ENCODE measurements around the gene ENAM.
"Not testable (repeated sequence)": the region's sequence is repeated elsewhere in the genome, so short reads cannot be mapped to it uniquely, and the experiment has no call there.

Gene ENAM

DNA sequence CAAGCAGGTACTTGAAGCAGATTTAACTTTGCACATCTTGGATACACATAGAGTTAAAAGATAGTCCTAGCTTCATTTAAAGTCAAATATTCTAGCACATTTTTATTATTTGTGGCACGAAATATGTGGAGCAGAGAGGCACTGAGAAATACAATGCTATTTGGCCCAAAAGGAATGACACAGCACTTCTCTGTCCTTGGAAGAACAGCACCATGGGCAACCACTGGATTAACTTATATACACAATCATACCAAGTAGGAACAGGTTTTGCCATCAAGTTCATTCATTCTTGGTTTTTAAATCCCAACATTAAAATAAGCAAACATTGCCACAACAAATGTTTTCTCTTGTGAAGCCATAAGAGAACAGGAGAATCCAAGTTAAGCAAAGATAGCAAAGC lies 924 bp upstream of the ENAM start:
- H3K9me3 ChIP-seq (ENCODE audit: control insufficient read depth, insufficient read depth, low read length) = no peaks in the 10 kb centered on the region
- no peak overlapping the region for H3K27ac ChIP-seq (ENCODE audit: low read length)
- H3K4me3 ChIP-seq (ENCODE audit: low read length) = no peak overlapping the region
- no peaks in the 10 kb centered on the region for H3K4me1 ChIP-seq (ENCODE audit: control insufficient read depth, insufficient read depth, low read length)
- H3K27me3 ChIP-seq (ENCODE audit: control insufficient read depth, insufficient read depth, low read length) = no peaks in the 10 kb centered on the region
- no peaks in the 10 kb centered on the region for H3K36me3 ChIP-seq (ENCODE audit: control insufficient read depth, insufficient read depth, low read length)
- no peak for DNase-seq (ENCODE audit: low read depth, low spot score)
- WGBS (ENCODE audit: insufficient coverage, insufficient read length) = no CpG with 5 or more reads among the region's 1 CpG

DNA sequence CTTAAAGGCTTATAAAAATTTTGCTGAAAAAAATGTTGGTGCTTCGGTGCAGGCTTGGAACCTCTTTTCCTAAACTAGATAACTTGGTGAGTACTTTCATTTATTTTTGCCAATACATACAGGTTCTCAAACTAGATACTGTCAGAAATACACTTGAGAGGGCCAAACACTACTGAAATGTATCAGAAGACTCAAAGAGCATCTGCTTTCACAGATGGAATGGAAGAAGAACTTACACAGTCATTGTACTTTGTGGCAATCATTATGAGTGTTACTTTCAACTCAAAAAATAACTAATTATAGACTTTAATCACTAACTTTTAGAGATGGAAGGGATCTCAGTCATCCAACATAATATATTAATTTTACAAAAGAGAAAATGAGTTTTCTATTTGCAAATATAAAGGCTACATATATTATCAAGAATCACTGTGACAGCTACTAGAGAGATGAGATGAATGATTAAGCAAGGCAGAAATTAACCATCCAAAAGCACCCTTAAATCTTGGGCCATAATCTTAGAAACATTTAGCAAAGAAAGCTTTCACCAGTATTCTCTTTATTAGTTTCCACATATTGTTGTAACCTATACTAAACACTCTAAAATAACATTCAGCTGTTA lies 1.0 kb downstream of the ENAM start:
- Histone ChIP-seq H3K9me3 (ENCODE audit: control insufficient read depth, insufficient read depth, low read length) (no peaks in the 10 kb centered on the region), H3K36me3 (ENCODE audit: control insufficient read depth, insufficient read depth, low read length) (no peaks in the 10 kb centered on the region), H3K27me3 (ENCODE audit: control insufficient read depth, insufficient read depth, low read length) (no peaks in the 10 kb centered on the region), H3K4me1 (ENCODE audit: control insufficient read depth, insufficient read depth, low read length) (no peaks in the 10 kb centered on the region), H3K4me3 (ENCODE audit: low read length) (no peak overlapping the region), H3K27ac (ENCODE audit: low read length) (no peak overlapping the region)
- no peak for DNase-seq (ENCODE audit: low read depth, low spot score)
- WGBS (ENCODE audit: insufficient coverage, insufficient read length) = no CpG with 5 or more reads among the region's 1 CpG

DNA sequence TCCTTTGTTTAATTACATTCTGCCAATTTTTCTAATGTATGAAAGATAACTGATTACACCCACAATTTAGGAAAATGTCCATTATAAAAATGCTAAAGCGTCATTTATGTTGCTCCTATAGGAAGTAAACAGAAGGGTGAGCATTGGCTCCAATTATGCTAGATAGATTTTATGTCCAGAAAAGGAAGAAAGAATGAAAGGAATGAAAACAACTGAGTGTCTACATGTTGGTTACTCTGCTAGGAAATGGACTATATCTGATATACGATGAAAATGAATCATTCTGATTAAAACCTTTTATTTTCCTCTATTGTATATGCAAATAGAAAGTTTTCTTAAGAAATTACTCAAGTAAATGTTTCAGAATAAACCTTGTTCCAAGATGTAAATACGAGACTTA lies 1.6 kb downstream of the ENAM start:
- DNase-seq (ENCODE audit: low read depth, low spot score) = no peak
- H3K36me3 ChIP-seq (ENCODE audit: control insufficient read depth, insufficient read depth, low read length) = no peaks in the 10 kb centered on the region

DNA sequence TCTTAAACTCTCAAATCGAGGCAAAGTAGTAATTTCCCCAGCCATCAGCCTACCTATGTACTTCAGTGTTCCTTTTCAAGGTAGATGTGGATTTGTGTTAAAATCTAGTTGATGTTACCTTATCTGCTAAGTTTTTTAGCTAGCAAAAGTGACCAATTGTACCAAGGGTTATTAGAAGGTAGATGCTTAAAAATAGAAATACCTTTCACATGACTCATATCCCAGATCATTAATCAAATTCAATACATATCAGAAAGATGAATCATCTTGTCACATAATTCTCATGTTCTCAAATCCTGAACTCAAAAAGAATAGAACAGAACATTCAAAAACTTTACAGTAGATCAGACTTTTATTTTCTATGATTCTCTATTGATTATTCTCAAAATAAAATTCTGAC lies 3.5 kb downstream of the ENAM start:
- no peaks in the 10 kb centered on the region for H3K36me3 ChIP-seq (ENCODE audit: control insufficient read depth, insufficient read depth, low read length)
- H3K27ac ChIP-seq (ENCODE audit: low read length) = no peak overlapping the region
- no peak for DNase-seq (ENCODE audit: low read depth, low spot score)
- no peak overlapping the region for H3K4me3 ChIP-seq (ENCODE audit: low read length)
- no CpG with 5 or more reads among the region's 1 CpG for WGBS (ENCODE audit: insufficient coverage, insufficient read length)
- no peaks in the 10 kb centered on the region for H3K9me3 ChIP-seq (ENCODE audit: control insufficient read depth, insufficient read depth, low read length)
- H3K4me1 ChIP-seq (ENCODE audit: control insufficient read depth, insufficient read depth, low read length) = no peaks in the 10 kb centered on the region
- no peaks in the 10 kb centered on the region for H3K27me3 ChIP-seq (ENCODE audit: control insufficient read depth, insufficient read depth, low read length)

More for the DNA sequence above, 1.6 kb downstream of the ENAM start:
- Histone ChIP-seq H3K4me3 (ENCODE audit: low read length) (no peak overlapping the region), H3K27ac (ENCODE audit: low read length) (no peak overlapping the region), H3K9me3 (ENCODE audit: control insufficient read depth, insufficient read depth, low read length) (no peaks in the 10 kb centered on the region), H3K4me1 (ENCODE audit: control insufficient read depth, insufficient read depth, low read length) (no peaks in the 10 kb centered on the region), H3K27me3 (ENCODE audit: control insufficient read depth, insufficient read depth, low read length) (no peaks in the 10 kb centered on the region)
- no CpG with 5 or more reads among the region's 3 CpGs for WGBS (ENCODE audit: insufficient coverage, insufficient read length)

DNA sequence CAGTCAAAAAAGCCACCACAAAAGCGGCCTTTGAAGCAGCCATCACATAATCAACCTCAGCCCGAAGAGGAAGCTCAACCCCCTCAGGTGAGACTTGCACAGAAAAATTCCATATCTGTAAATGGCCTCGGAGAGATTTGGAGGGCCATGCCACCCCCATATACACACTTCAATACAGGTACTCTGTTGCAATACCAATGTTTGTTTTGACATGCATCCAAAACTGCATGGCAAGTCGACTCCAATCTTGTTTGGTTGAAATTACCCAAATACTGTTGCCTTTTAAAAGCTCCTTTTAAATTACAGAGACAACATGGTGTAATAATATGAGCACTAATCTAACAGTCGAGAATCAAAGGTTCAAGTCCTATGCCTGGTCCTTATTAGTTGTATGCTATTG lies 5.9 kb downstream of the ENAM start:
- H3K27ac ChIP-seq (ENCODE audit: low read length) = no peak overlapping the region
- no peaks in the 10 kb centered on the region for H3K4me1 ChIP-seq (ENCODE audit: control insufficient read depth, insufficient read depth, low read length)
- H3K9me3 ChIP-seq (ENCODE audit: control insufficient read depth, insufficient read depth, low read length) = no peaks in the 10 kb centered on the region
- H3K36me3 ChIP-seq (ENCODE audit: control insufficient read depth, insufficient read depth, low read length) = no peaks in the 10 kb centered on the region
- no CpG with 5 or more reads among the region's 5 CpGs for WGBS (ENCODE audit: insufficient coverage, insufficient read length)
- H3K4me3 ChIP-seq (ENCODE audit: low read length) = no peak overlapping the region
- DNase-seq (ENCODE audit: low read depth, low spot score) = no peak
- no peaks in the 10 kb centered on the region for H3K27me3 ChIP-seq (ENCODE audit: control insufficient read depth, insufficient read depth, low read length)

DNA sequence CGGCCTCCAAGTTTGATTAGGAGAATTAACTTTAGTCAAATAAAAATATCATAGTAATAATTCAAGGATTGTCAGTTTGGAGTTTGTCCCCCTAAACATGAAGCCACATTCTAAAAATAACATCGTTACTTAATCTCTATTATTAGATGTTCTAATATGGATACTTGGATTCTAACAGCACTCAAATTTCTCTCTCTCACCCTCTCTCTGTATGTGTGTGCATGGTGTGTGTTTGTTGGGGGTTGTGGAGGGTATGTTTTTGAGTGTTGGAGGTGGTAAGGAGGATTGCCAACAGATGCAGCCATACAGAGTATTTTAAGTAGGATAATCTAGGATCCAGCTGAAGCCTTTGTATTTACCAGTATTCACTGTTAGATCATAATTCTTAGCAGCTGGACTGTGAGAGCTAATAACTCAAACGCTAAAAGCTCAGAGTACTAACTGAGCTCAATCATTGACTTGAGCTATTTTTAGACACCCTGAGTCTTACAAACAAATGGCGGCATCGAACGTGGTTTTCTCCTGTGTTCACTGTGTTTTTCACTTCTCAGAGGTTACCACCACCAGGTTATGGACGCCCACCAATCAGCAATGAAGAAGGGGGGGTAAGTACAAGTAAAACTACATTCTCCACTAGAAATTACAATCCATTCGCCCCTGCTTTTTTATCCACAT lies 8.8 kb downstream of the ENAM start:
- Histone ChIP-seq H3K4me1 (ENCODE audit: control insufficient read depth, insufficient read depth, low read length) (no peaks in the 10 kb centered on the region), H3K36me3 (ENCODE audit: control insufficient read depth, insufficient read depth, low read length) (no peaks in the 10 kb centered on the region), H3K4me3 (ENCODE audit: low read length) (no peak overlapping the region), H3K27ac (ENCODE audit: low read length) (no peak overlapping the region), H3K27me3 (ENCODE audit: control insufficient read depth, insufficient read depth, low read length) (no peaks in the 10 kb centered on the region), H3K9me3 (ENCODE audit: control insufficient read depth, insufficient read depth, low read length) (no peaks in the 10 kb centered on the region)
- WGBS (ENCODE audit: insufficient coverage, insufficient read length) = no CpG with 5 or more reads among the region's 8 CpGs
- DNase-seq (ENCODE audit: low read depth, low spot score) = no peak

DNA sequence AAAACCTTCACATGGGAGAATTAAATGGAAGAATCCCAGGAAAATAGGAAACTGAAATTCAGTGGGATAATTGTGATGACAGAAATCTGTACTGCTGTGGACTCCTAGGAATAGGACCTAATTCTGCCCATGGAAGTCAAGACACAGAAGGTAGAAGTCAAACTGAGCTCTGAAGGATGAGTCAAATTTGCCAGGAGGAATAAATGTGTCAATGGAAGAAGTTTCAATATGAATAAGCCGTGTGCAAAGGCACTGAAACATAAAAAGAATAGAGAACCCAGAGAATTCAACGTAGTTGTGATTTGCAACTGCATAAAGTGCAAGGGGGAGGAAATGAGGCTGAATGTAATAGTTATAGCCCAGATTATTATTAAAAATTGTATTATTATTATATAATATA lies 11.6 kb downstream of the ENAM start:
- no peaks in the 10 kb centered on the region for H3K36me3 ChIP-seq (ENCODE audit: control insufficient read depth, insufficient read depth, low read length)
- WGBS (ENCODE audit: insufficient coverage, insufficient read length) = no CpG with 5 or more reads among the region's 2 CpGs
- no peak overlapping the region for H3K27ac ChIP-seq (ENCODE audit: low read length)
- no peaks in the 10 kb centered on the region for H3K9me3 ChIP-seq (ENCODE audit: control insufficient read depth, insufficient read depth, low read length)
- H3K4me1 ChIP-seq (ENCODE audit: control insufficient read depth, insufficient read depth, low read length) = no peaks in the 10 kb centered on the region
- no peaks in the 10 kb centered on the region for H3K27me3 ChIP-seq (ENCODE audit: control insufficient read depth, insufficient read depth, low read length)
- DNase-seq (ENCODE audit: low read depth, low spot score) = no peak
- no peak overlapping the region for H3K4me3 ChIP-seq (ENCODE audit: low read length)

DNA sequence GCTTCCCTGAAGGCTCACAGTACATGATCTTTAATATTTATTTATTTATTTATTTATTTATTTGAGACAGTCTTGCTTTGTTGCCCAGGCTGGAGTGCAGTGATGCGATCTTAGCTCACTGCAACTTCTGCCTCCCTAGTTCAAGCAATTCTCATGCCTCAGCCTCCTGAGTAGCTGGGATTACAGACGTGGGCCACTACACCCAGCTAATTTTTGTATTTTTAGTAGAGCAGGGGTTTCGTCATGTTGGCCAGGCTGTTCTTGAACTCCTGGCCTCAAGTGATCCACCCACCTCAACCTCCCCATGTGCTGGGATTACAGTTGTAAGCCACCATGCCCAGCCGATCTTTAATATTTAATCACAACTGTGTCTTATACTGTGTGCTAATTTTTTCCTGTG lies 22.2 kb downstream of the ENAM start:
- H3K27me3 ChIP-seq (ENCODE audit: control insufficient read depth, insufficient read depth, low read length); H3K27ac ChIP-seq (ENCODE audit: low read length): not testable (repeated sequence)
- no CpG with 5 or more reads among the region's 4 CpGs for WGBS (ENCODE audit: insufficient coverage, insufficient read length)

DNA sequence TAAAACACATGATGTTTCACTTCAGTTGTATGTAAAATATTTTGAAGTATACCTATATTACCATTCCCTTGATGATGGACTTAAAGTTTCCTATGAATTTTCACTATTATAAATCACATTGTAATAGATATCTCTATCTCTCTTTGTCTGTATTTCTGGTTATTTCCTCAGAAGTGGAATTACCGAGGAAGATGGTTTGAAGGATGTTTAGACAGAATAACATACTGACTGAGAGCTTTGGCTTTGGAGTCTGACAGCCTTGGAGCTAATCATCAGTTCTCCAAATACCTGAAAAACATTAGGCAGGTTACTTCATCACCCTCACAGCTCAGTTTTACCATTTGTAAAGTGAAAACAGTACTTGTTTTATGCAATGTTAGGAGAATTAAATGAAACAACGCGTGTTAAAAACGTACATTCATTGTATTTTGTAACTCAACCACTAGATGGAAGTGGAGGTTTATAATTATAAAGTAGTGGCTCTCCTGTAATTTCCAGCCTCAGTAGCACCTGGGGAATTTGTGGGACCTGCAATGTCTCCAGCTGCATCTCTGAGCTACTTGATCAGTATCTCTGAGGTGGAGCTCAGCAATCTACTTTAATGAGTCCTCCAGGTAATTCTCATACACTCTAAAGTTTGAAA lies 23.4 kb downstream of the ENAM start:
- no peak overlapping the region for H3K27ac ChIP-seq (ENCODE audit: low read length)
- H3K9me3 ChIP-seq (ENCODE audit: control insufficient read depth, insufficient read depth, low read length) = no peaks in the 10 kb centered on the region
- no peaks in the 10 kb centered on the region for H3K36me3 ChIP-seq (ENCODE audit: control insufficient read depth, insufficient read depth, low read length)
- H3K4me3 ChIP-seq (ENCODE audit: low read length) = no peak overlapping the region
- peak; percentile 20 for DNase-seq (ENCODE audit: low read depth, low spot score)
- H3K27me3 ChIP-seq (ENCODE audit: control insufficient read depth, insufficient read depth, low read length) = no peaks in the 10 kb centered on the region
- WGBS (ENCODE audit: insufficient coverage, insufficient read length) = no CpG with 5 or more reads among the region's 4 CpGs
- H3K4me1 ChIP-seq (ENCODE audit: control insufficient read depth, insufficient read depth, low read length) = no peaks in the 10 kb centered on the region

More for the DNA sequence above, 22.2 kb downstream of the ENAM start:
- not testable (repeated sequence) for DNase-seq (ENCODE audit: low read depth, low spot score); H3K4me3 ChIP-seq (ENCODE audit: low read length); H3K9me3 ChIP-seq (ENCODE audit: control insufficient read depth, insufficient read depth, low read length); H3K36me3 ChIP-seq (ENCODE audit: control insufficient read depth, insufficient read depth, low read length); H3K4me1 ChIP-seq (ENCODE audit: control insufficient read depth, insufficient read depth, low read length)

DNA sequence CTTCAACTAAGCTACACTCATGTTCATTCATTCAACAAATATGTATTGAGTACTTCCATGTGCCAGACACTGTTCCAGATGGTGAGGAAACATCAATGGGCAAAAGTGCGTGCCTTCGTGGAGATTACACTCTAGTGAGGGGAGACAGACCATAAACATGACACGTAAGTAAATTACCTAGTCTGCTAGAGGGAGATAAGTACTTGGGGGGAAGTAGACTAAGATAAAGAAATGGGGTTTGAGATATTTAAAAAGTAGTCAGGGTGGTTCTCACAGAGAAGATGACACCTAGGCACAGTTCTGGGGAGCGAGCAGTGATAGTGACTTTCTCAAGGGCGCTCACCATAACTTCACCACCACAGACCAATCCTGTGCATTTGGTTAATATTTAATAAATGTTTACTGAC lies 26.1 kb downstream of the ENAM start:
- Histone ChIP-seq H3K36me3 (ENCODE audit: control insufficient read depth, insufficient read depth, low read length) (no peaks in the 10 kb centered on the region), H3K4me1 (ENCODE audit: control insufficient read depth, insufficient read depth, low read length) (no peaks in the 10 kb centered on the region), H3K9me3 (ENCODE audit: control insufficient read depth, insufficient read depth, low read length) (no peaks in the 10 kb centered on the region), H3K4me3 (ENCODE audit: low read length) (no peak overlapping the region), H3K27me3 (ENCODE audit: control insufficient read depth, insufficient read depth, low read length) (no peaks in the 10 kb centered on the region), H3K27ac (ENCODE audit: low read length) (no peak overlapping the region)
- no CpG with 5 or more reads among the region's 5 CpGs for WGBS (ENCODE audit: insufficient coverage, insufficient read length)
- no peak for DNase-seq (ENCODE audit: low read depth, low spot score)

Data from iPS DF 6.9 (cell line).